DND-41 (cell line): ENCODE data around the gene TUBA3E.
A peak's percentile ranks its signal among the peaks of the same experiment; 100 is the strongest.
"Not testable (repeated sequence)": the region's sequence is repeated elsewhere in the genome, so short reads cannot be mapped to it uniquely, and the experiment has no call there.

ENCODE experiments used
- ATAC-seq: fragments of 200-7000 bp; cut with Tn5 transposase; 3 replicates; pipeline ENCODE4 v1.9.1; 2021; ENCODE audit warnings: low read depth; ENCODE audit not compliant: insufficient read depth
- DNase-seq: peaks from one replicate; pipeline ENCODE4 v3.0.0-alpha.2; 2020
- H2AFZ ChIP-seq: 2 replicates; pipeline ENCODE4 v1.6.0; 2012; ENCODE audit warnings: low read depth, low read length
- H3K27ac ChIP-seq: 2 replicates; pipeline ENCODE4 v1.5.1; 2012; ENCODE audit warnings: low read length, inconsistent platforms
- H3K27me3 ChIP-seq: fragments of 200-600 bp; sonication (generic); 2 replicates; pipeline ENCODE4 v1.6.0; 2012; ENCODE audit warnings: low read length, mild to moderate bottlenecking, inconsistent platforms; ENCODE audit not compliant: insufficient read depth, poor library complexity
- H3K36me3 ChIP-seq: 2 replicates; pipeline ENCODE4 v1.5.1; 2012; ENCODE audit warnings: low read length, inconsistent platforms; ENCODE audit not compliant: insufficient read depth
- H3K4me1 ChIP-seq: 2 replicates; pipeline ENCODE4 v1.5.1; 2012; ENCODE audit warnings: mild to moderate bottlenecking, low read length; ENCODE audit not compliant: insufficient read depth
- H3K4me2 ChIP-seq: 2 replicates; pipeline ENCODE4 v1.6.0; 2012; ENCODE audit warnings: mild to moderate bottlenecking, moderate library complexity, low read length, inconsistent platforms; ENCODE audit not compliant: insufficient read depth
- H3K4me3 ChIP-seq, 2 experiments: fragments of 200-600 bp in 1 of 2; shearing (Covaris generic) in 1 of 2; 2 replicates each; pipeline ENCODE4 v1.5.1; 2012 to 2016; ENCODE audit warnings: inconsistent platforms in 2 of 2, low read length in 2 of 2, mild to moderate bottlenecking in 2 of 2, low read depth in 1 of 2, moderate library complexity in 1 of 2
- H3K79me2 ChIP-seq: 2 replicates; pipeline ENCODE4 v1.6.0; 2012; ENCODE audit warnings: low read length, inconsistent platforms; ENCODE audit not compliant: insufficient read depth
- H3K9ac ChIP-seq: 2 replicates; pipeline ENCODE4 v1.6.0; 2012; ENCODE audit warnings: low read depth, mild to moderate bottlenecking, inconsistent platforms, low read length, moderate library complexity
- H3K9me3 ChIP-seq: 2 replicates; pipeline ENCODE4 v1.5.1; 2012; ENCODE audit warnings: low read length, moderate library complexity, mild to moderate bottlenecking, inconsistent platforms; ENCODE audit not compliant: insufficient read depth, severe bottlenecking
- H4K20me1 ChIP-seq: 2 replicates; pipeline ENCODE4 v1.6.0; 2012; ENCODE audit warnings: low read length; ENCODE audit not compliant: insufficient read depth
- CTCF ChIP-seq: IDR thresholded peaks from 2 replicates; pipeline ENCODE4 v1.5.1; 2012; ENCODE audit warnings: borderline replicate concordance, low read length, moderate library complexity, mild to moderate bottlenecking; ENCODE audit not compliant: poor library complexity, severe bottlenecking; ENCODE audit errors: extremely low read depth
- EZH2 ChIP-seq: IDR thresholded peaks from 3 replicates; pipeline ENCODE4 v1.6.1; 2012; ENCODE audit warnings: borderline replicate concordance, low read depth, mild to moderate bottlenecking, moderate library complexity, low read length, inconsistent platforms; ENCODE audit not compliant: severe bottlenecking

The TUBA3E gene

GRCh38 chr2:130155956-130156623, 42.1 kb downstream of the TUBA3E start:
- Histone ChIP-seq H4K20me1 (peaks cover 17% of the 10 kb centered on the region; the same call in 1 of the 2 replicates), H3K36me3 (peaks cover 76% of the 10 kb centered on the region)
- H3K27me3 ChIP-seq, H3K27ac ChIP-seq, H2AFZ ChIP-seq, H3K79me2 ChIP-seq, H3K9me3 ChIP-seq, H3K4me3 ChIP-seq, H3K9ac ChIP-seq, H3K4me1 ChIP-seq, H3K4me2 ChIP-seq: not testable (repeated sequence)
- ATAC-seq (peak; percentile 64), DNase-seq (peak; percentile 35)
- TF ChIP-seq CTCF = peak; percentile 56

GRCh38 chr2:130154773-130155765, 43.2 kb downstream of the TUBA3E start:
- Histone ChIP-seq H4K20me1 (peaks cover 17% of the 10 kb centered on the region; the same call in 1 of the 2 replicates), H3K9me3 (no peaks in the 10 kb centered on the region), H3K36me3 (peaks cover 77% of the 10 kb centered on the region), H3K27ac (no peak overlapping the region), H3K27me3 (no peaks in the 10 kb centered on the region), H3K4me2 (no peak overlapping the region), H3K9ac (no peak overlapping the region), H3K79me2 (no peaks in the 10 kb centered on the region), H3K4me1 (no peaks in the 10 kb centered on the region), H3K4me3 (no peak overlapping the region), H2AFZ (no peak overlapping the region)
- TF ChIP-seq CTCF (no peak), EZH2 (no peak)
- ATAC-seq (no peak), DNase-seq (no peak)

GRCh38 chr2:130154423-130154770, 43.8 kb downstream of the TUBA3E start:
- H3K4me1 ChIP-seq, DNase-seq, H2AFZ ChIP-seq, ATAC-seq, H3K9me3 ChIP-seq, H3K4me3 ChIP-seq, H3K79me2 ChIP-seq, H3K4me2 ChIP-seq, H3K27me3 ChIP-seq, H3K27ac ChIP-seq, H3K9ac ChIP-seq: not testable (repeated sequence)
- H3K36me3 ChIP-seq = peaks cover 71% of the 10 kb centered on the region
- peaks cover 12% of the 10 kb centered on the region; the same call in 1 of the 2 replicates for H4K20me1 ChIP-seq

- H2AFZ ChIP-seq, ATAC-seq, H3K9me3 ChIP-seq, H3K27ac ChIP-seq, H3K79me2 ChIP-seq, H3K4me2 ChIP-seq, H3K4me3 ChIP-seq, H3K4me1 ChIP-seq, H3K9ac ChIP-seq, H3K27me3 ChIP-seq, DNase-seq: not testable (repeated sequence)
- Histone ChIP-seq H3K36me3 (peaks cover 66% of the 10 kb centered on the region), H4K20me1 (peaks cover 11% of the 10 kb centered on the region; the same call in 1 of the 2 replicates)
Measured at GRCh38 chr2:130153721-130154422, 44.4 kb downstream of the TUBA3E start.
